ENCODE results near the gene HTR6. TPM values are rescaled to one million over a fixed set of nuclear protein-coding genes. Genes with fewer than 3 reads are reported as not detected.

HTR6 gene
- total RNA-seq, 4 donors from 2014 or later = not detected

GRCh38 chr1:19640363-19641316 is 24.0 kb upstream of the HTR6 start:
- Histone ChIP-seq H3K4me1 (peaks cover 9 to 10% of the 10 kb centered on the region in 2 donors), H3K4me3 (no peak overlapping the region), H3K9me3 (no peaks in the 10 kb centered on the region), H3K27me3 (peaks cover 10 to 18% (median 17%) of the 10 kb centered on the region in 3 donors), H3K27ac (peak overlapping the region in 1 of 4 donors; percentile 54), H3K36me3 (no peaks in the 10 kb centered on the region)
- no peak for TF ChIP-seq POLR2A (IDR thresholded peaks at IDR 0.05)
- no peak for DNase-seq
- no peak for ATAC-seq
- in situ Hi-C loops (cut with MboI; ENCODE audit: low sequenced_read_pairs in 4 of 4) = no loop called here
- intact Hi-C loops (cut with DNase I; ENCODE audit: low total_unique reads) = no loop called here

- Histone ChIP-seq H3K36me3 (no peaks in the 10 kb centered on the region), H3K9me3 (no peaks in the 10 kb centered on the region), H3K4me1 (peaks cover 9 to 14% of the 10 kb centered on the region in 2 donors), H3K27me3 (peaks cover 10 to 18% (median 17%) of the 10 kb centered on the region in 3 donors), H3K4me3 (peak overlapping the region; percentile 53 to 59 (median 56)), H3K27ac (peak overlapping the region; percentile 72 to 82 (median 76))
- intact Hi-C loops (cut with DNase I; ENCODE audit: low total_unique reads) (no loop called here), in situ Hi-C loops (cut with MboI; ENCODE audit: low sequenced_read_pairs in 4 of 4) (no loop called here)
- no peak for TF ChIP-seq CTCF (IDR thresholded peaks at IDR 0.05 in 4 of 5, conservative IDR thresholded peaks at IDR 0.05 in 1 of 5)
- TF ChIP-seq POLR2A (IDR thresholded peaks at IDR 0.05) = no peak
- ATAC-seq (no peak), DNase-seq (no peak)
These were observed 21.6 kb upstream of the HTR6 start for GRCh38 chr1:19643121-19643520.

- TF ChIP-seq CTCF (IDR thresholded peaks at IDR 0.05 in 4 of 5, conservative IDR thresholded peaks at IDR 0.05 in 1 of 5) = no peak
- peak; percentile 34 to 41 for TF ChIP-seq POLR2A (IDR thresholded peaks at IDR 0.05)
- peak within 1 kb of the TSS; percentile 77 to 85 (median 82) for H3K27ac ChIP-seq
- no peaks in the 10 kb centered on the region for H3K9me3 ChIP-seq
- ATAC-seq = peak; percentile 42 to 53
- H3K27me3 ChIP-seq = peaks cover 10 to 18% (median 17%) of the 10 kb centered on the region in 3 donors
- DNase-seq = no peak
- H3K36me3 ChIP-seq = no peaks in the 10 kb centered on the region
- intact Hi-C loops (cut with DNase I; ENCODE audit: low total_unique reads) = no loop called here
- in situ Hi-C loops (cut with MboI; ENCODE audit: low sequenced_read_pairs in 4 of 4) = no loop called here
- peaks cover 9 to 14% of the 10 kb centered on the region in 2 donors for H3K4me1 ChIP-seq
- H3K4me3 ChIP-seq = peak within 1 kb of the TSS; percentile 63 to 80 (median 68)
These were observed 20.9 kb upstream of the HTR6 start, which contains the start of gene NBL1 for GRCh38 chr1:19643602-19644394. NBL1 (plus strand) TSS chr1:19644311; CDS start chr1:19655031, 10,720 bp downstream.

GRCh38 chr1:19644395-19644680 is 20.3 kb upstream of the HTR6 start:
- ATAC-seq (no peak), DNase-seq (no peak)
- Histone ChIP-seq H3K36me3 (no peaks in the 10 kb centered on the region), H3K27me3 (peaks cover 10 to 18% (median 17%) of the 10 kb centered on the region in 3 donors), H3K9me3 (no peaks in the 10 kb centered on the region), H3K27ac (peak overlapping the region; percentile 77 to 85 (median 82)), H3K4me1 (peaks cover 9 to 14% of the 10 kb centered on the region in 2 donors), H3K4me3 (peak overlapping the region; percentile 63 to 80 (median 68))
- intact Hi-C loops (cut with DNase I; ENCODE audit: low total_unique reads) (no loop called here), in situ Hi-C loops (cut with MboI; ENCODE audit: low sequenced_read_pairs in 4 of 4) (no loop called here)
- TF ChIP-seq CTCF (IDR thresholded peaks at IDR 0.05 in 4 of 5, conservative IDR thresholded peaks at IDR 0.05 in 1 of 5) (no peak), POLR2A (IDR thresholded peaks at IDR 0.05) (no peak)

Measured in gastrocnemius medialis (tissue), 4 donors.